K562 (cell line): ENCODE data around the gene SAP130. TPM values are rescaled to one million over a fixed set of nuclear protein-coding genes. Genes with fewer than 3 reads are reported as not detected.
A peak's percentile ranks its signal among the peaks of the same experiment; 100 is the strongest.

Experiments
- AFF4 ChIP-seq: sonication (generic); formaldehyde crosslinking; IDR thresholded peaks from 2 replicates; pipeline ENCODE4 v1.8.0; 2023; ENCODE audit warnings: mild to moderate bottlenecking, missing genetic modification reagents
- BRCA1 ChIP-seq, 2 experiments: fragments of 450-650 bp in 1 of 2; sonication (generic) in 1 of 2; formaldehyde crosslinking in 1 of 2; IDR thresholded peaks; 2 replicates each; pipeline versions ENCODE4 v1.5.0 to v1.6.1; 2017 to 2020; ENCODE audit warnings: mild to moderate bottlenecking in 1 of 2, missing genetic modification reagents in 1 of 2
- C11orf30 ChIP-seq: fragments of 450-650 bp; IDR thresholded peaks from 2 replicates; pipeline ENCODE4 v1.6.1; 2016; ENCODE audit warnings: low read depth, mild to moderate bottlenecking
- DEAF1 ChIP-seq: fragments of 450-650 bp; formaldehyde crosslinking; IDR thresholded peaks from 2 replicates; pipeline ENCODE4 v1.4.0; 2020; ENCODE audit warnings: mild to moderate bottlenecking, moderate library complexity
- DMBX1 ChIP-seq: fragments of 250-450 bp; sonication (Bioruptor Pico); IDR thresholded peaks from 2 replicates; pipeline ENCODE4 v1.8.0; 2022; ENCODE audit warnings: inconsistent platforms, mild to moderate bottlenecking, moderate library complexity, borderline replicate concordance
- FOXK1 ChIP-seq: sonication (generic); formaldehyde crosslinking; IDR thresholded peaks from 2 replicates; pipeline ENCODE4 v1.8.0; 2022; ENCODE audit warnings: missing genetic modification reagents, mild to moderate bottlenecking, borderline replicate concordance
- GABPB1 ChIP-seq: sonication (generic); formaldehyde crosslinking; IDR thresholded peaks from 2 replicates; pipeline ENCODE4 v1.8.0; 2022; ENCODE audit warnings: mild to moderate bottlenecking, missing genetic modification reagents
- MAFK ChIP-seq: IDR thresholded peaks from 2 replicates; pipeline ENCODE4 v1.6.1; 2011; ENCODE audit warnings: low read length, improper control_type of control experiment
- MAX ChIP-seq: sonication (generic); formaldehyde crosslinking; IDR thresholded peaks from 2 replicates; pipeline ENCODE4 v1.9.0; 2022; ENCODE audit warnings: mild to moderate bottlenecking, missing genetic modification reagents
- NEUROD1 ChIP-seq: fragments of 150-350 bp; IDR thresholded peaks from 2 replicates; pipeline ENCODE4 v1.6.1; 2014; ENCODE audit warnings: borderline replicate concordance, low read length, low read depth; ENCODE audit not compliant: partially characterized antibody
- OTX1 ChIP-seq: fragments of 450-650 bp; formaldehyde crosslinking; IDR thresholded peaks from 2 replicates; pipeline ENCODE4 v1.4.0; 2022; ENCODE audit warnings: mild to moderate bottlenecking
- POLR2AphosphoS5 ChIP-seq: IDR thresholded peaks from 2 replicates; pipeline ENCODE4 v1.6.1; 2011; ENCODE audit warnings: mild to moderate bottlenecking, low read depth, low read length, moderate library complexity; ENCODE audit not compliant: control insufficient read depth, insufficient read depth
- SIX5 ChIP-seq, 2 experiments: IDR thresholded peaks; 2 replicates each; pipeline ENCODE4 v1.6.1; 2011; ENCODE audit warnings: low read length in 2 of 2, borderline replicate concordance in 1 of 2, low read depth in 1 of 2, mild to moderate bottlenecking in 1 of 2, moderate library complexity in 1 of 2; ENCODE audit not compliant: insufficient read depth in 1 of 2
- TARDBP ChIP-seq: fragments of 450-650 bp; IDR thresholded peaks from 2 replicates; pipeline ENCODE4 v1.6.1; 2016
- TFAP4 ChIP-seq: sonication (generic); formaldehyde crosslinking; IDR thresholded peaks from 2 replicates; pipeline ENCODE4 v1.8.0; 2022; ENCODE audit warnings: missing genetic modification reagents, mild to moderate bottlenecking, moderate library complexity, borderline replicate concordance
- ZBTB8A ChIP-seq: fragments of 450-650 bp; IDR thresholded peaks from 2 replicates; pipeline ENCODE4 v1.6.1; 2018; ENCODE audit warnings: mild to moderate bottlenecking, moderate library complexity; ENCODE audit not compliant: partially characterized antibody
- ZNF277 ChIP-seq: fragments of 250-450 bp; sonication (Bioruptor Pico); IDR thresholded peaks from 2 replicates; pipeline ENCODE4 v1.8.0; 2022; ENCODE audit warnings: inconsistent platforms, mild to moderate bottlenecking, moderate library complexity, borderline replicate concordance
- ZNF589 ChIP-seq: fragments of 200-800 bp; sonication (Bioruptor generic); IDR thresholded peaks from 2 replicates; pipeline ENCODE4 v1.6.1; 2016; ENCODE audit warnings: low read depth, missing genetic modification characterization, missing compliant biosample characterization
- polyA plus RNA-seq, 8 experiments: library from polyadenylated mRNA; depleted of rRNA in 4 of 8; stranded (reverse) in 5 of 8; unstranded in 3 of 8; fragments of >200 nt; fragmentation: Nextera tagmentation in 2 of 8; fragmentation: Illumina TruSeq in 1 of 8; extraction: Ambion mirVana in 2 of 8; extraction: Trizol in 1 of 8; gene quantifications; 2 replicates each; pipeline versions ENCODE4 v1.2.1 to v1.2.3, GENCODE V29; 2011 to 2014; ENCODE audit warnings: inconsistent platforms in 1 of 8, missing spikeins in 1 of 8
- total RNA-seq, 7 experiments: library from RNA; depleted of rRNA in 6 of 7; stranded (reverse); fragments of >200 nt in 6 of 7; fragmentation: Illumina TruSeq in 2 of 7; extraction: Trizol in 2 of 7; gene quantifications; 2 replicates each; pipeline versions ENCODE4 v1.2.1 to v1.2.3, GENCODE V29; 2011 to 2021; ENCODE audit warnings: low replicate concordance in 1 of 7

Gene SAP130
- total and polyA plus RNA-seq, 9 of the 15 experiments (the other 6 are each of a cell fraction or from before 2014, with no cell fraction given), result 4.5 to 33.4 (median 7.4) TPM

- peak; percentile 40 to 47; a peak in 2 of 4 replicates for TF ChIP-seq SIX5 (IDR thresholded peaks at IDR 0.05; ENCODE audit: borderline replicate concordance in 1 of 2, insufficient read depth in 1 of 2, low read depth in 1 of 2, low read length in 2 of 2)
- TF ChIP-seq OTX1, result 0 out of 2 replicates have a peak, but pooled peaks have one; percentile 16
- TF ChIP-seq POLR2AphosphoS5, result peak; percentile 70; the same call in 1 of the 2 replicates
- TF ChIP-seq NEUROD1, result peak; percentile 36
- TF ChIP-seq AFF4 (CRISPR knock-in tag), result peak; percentile 83; the same call in 1 of the 2 replicates
- peak; percentile 80 for TF ChIP-seq TFAP4 (CRISPR knock-in tag)
- no peak for TF ChIP-seq TARDBP
- TF ChIP-seq ZNF277 (CRISPR knock-in tag), result no peak
- TF ChIP-seq FOXK1 (CRISPR knock-in tag), result no peak; the same call in 1 of the 2 replicates
- peak; percentile 89 for TF ChIP-seq GABPB1 (CRISPR knock-in tag)
- TF ChIP-seq BRCA1 (IDR thresholded peaks at IDR 0.05), result no peak
- no peak for TF ChIP-seq BRCA1 (CRISPR knock-in tag; IDR thresholded peaks at IDR 0.05)
- no peak for TF ChIP-seq ZBTB8A
- peak; percentile 43 for TF ChIP-seq MAX
- TF ChIP-seq DEAF1, result no peak
- 0 out of 2 replicates have a peak, but pooled peaks have one; percentile 18 for TF ChIP-seq C11orf30
- TF ChIP-seq MAFK, result no peak
- TF ChIP-seq DMBX1 (CRISPR knock-in tag), result no peak
- no peak for TF ChIP-seq ZNF589 (CRISPR knock-in tag)
Measured at GRCh38 chr2:128027801-128028667, at the start of gene SAP130 (continued).
